ENCODE data around the gene ASIP.
A peak's percentile ranks its signal among the peaks of the same experiment; 100 is the strongest.

Gene ASIP

GRCh38 chr20:34311118-34312023, 70.1 kb downstream of the ASIP start:
- no peak for DNase-seq (ENCODE audit: low read depth)

GRCh38 chr20:34312024-34312460, 70.8 kb downstream of the ASIP start:
- DNase-seq (ENCODE audit: low read depth), result no peak

- DNase-seq (ENCODE audit: low read depth), result peak; percentile 53
These were observed 71.5 kb downstream of the ASIP start for GRCh38 chr20:34312544-34313217.

GRCh38 chr20:34315236-34315635, 74.0 kb downstream of the ASIP start:
- no peak for DNase-seq (ENCODE audit: low read depth)

GRCh38 chr20:34316196-34316814, 75.1 kb downstream of the ASIP start:
- DNase-seq (ENCODE audit: low read depth), result no peak
